GM12878 (cell line): ENCODE results near the gene NTRK3.

Source experiments
- ASH2L ChIP-seq: fragments of 300-600, 200-600 bp; sonication (generic); IDR thresholded peaks from 2 replicates; pipeline ENCODE4 v1.6.1; 2017; ENCODE audit warnings: low read depth, mild to moderate bottlenecking, borderline replicate concordance
- BRCA1 ChIP-seq: IDR thresholded peaks from 2 replicates; pipeline ENCODE4 v1.6.1; 2011; ENCODE audit warnings: low read depth, low read length, improper control_type of control experiment
- CBX3 ChIP-seq: fragments of 200-600 bp; sonication (generic); IDR thresholded peaks from 2 replicates; pipeline ENCODE4 v1.6.1; 2016; ENCODE audit warnings: low read depth, borderline replicate concordance
- ESRRA ChIP-seq: IDR thresholded peaks from 2 replicates; pipeline ENCODE4 v1.6.1; 2012; ENCODE audit warnings: mild to moderate bottlenecking, low read length, improper control_type of control experiment
- FOXM1 ChIP-seq: IDR thresholded peaks from 2 replicates; pipeline ENCODE4 v1.6.1; 2012; ENCODE audit warnings: low read depth, mild to moderate bottlenecking, inconsistent platforms, low read length, moderate library complexity
- JUND ChIP-seq: IDR thresholded peaks from 2 replicates; pipeline ENCODE4 v1.6.1; 2012; ENCODE audit warnings: low read depth, mild to moderate bottlenecking, low read length, improper control_type of control experiment, moderate library complexity
- NR2C2 ChIP-seq: IDR thresholded peaks from 2 replicates; pipeline ENCODE4 v1.6.1; 2011; ENCODE audit warnings: borderline replicate concordance, low read depth; ENCODE audit not compliant: control insufficient read depth, insufficient read length
- POLR2AphosphoS5 ChIP-seq: IDR thresholded peaks from 2 replicates; pipeline ENCODE4 v1.6.1; 2011; ENCODE audit warnings: mild to moderate bottlenecking, low read length, inconsistent platforms
- RAD21 ChIP-seq: IDR thresholded peaks from 2 replicates; pipeline ENCODE4 v1.6.1; 2011; ENCODE audit warnings: mild to moderate bottlenecking, low read depth, low read length, moderate library complexity; ENCODE audit not compliant: insufficient read depth
- RCOR1 ChIP-seq: conservative IDR thresholded peaks from 2 replicates; pipeline ENCODE4 v1.6.1; 2012; ENCODE audit warnings: low read depth, low read length, improper control_type of control experiment
- SIN3A ChIP-seq: IDR thresholded peaks from 2 replicates; pipeline ENCODE4 v1.6.1; 2012; ENCODE audit warnings: low read depth, low read length, improper control_type of control experiment
- TAF1 ChIP-seq: IDR thresholded peaks from 2 replicates; pipeline ENCODE4 v1.6.1; 2011; ENCODE audit warnings: mild to moderate bottlenecking, low read depth, low read length, borderline replicate concordance
- TF ChIP-seq, protein P1 (sequence below), 3 experiments: IDR thresholded peaks in 2 of 3; conservative IDR thresholded peaks in 1 of 3; 2 replicates each; pipeline ENCODE4 v1.5.1; 2011; ENCODE audit warnings: low read depth in 3 of 3, low read length in 3 of 3, mild to moderate bottlenecking in 3 of 3, control low read depth in 2 of 3, moderate library complexity in 2 of 3, inconsistent platforms in 1 of 3, mixed read lengths in 1 of 3; ENCODE audit not compliant: control insufficient read depth in 2 of 3, insufficient read depth in 1 of 3; ENCODE audit errors: extremely low read depth in 1 of 3

DNA sequence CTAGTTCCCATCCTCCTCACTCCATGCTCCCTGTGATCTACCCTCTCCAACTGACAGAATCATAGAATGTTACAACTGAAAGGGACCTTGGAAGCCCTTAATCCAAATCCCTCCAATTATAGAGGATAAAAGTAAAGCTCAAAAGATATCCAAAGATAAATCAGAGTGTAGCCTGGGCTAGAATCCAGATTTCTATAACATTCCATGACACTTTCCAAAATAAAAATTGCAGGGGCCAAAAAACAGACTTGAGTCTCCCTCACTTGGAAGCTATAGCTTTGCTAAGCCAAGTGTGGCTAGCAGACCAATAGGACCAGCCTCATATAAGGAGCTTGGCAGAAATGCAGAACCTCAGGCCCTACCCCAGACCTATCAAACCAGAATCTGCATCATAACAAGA, 148.1 kb downstream of the NTRK3 start:
- TF ChIP-seq, protein P1, sequence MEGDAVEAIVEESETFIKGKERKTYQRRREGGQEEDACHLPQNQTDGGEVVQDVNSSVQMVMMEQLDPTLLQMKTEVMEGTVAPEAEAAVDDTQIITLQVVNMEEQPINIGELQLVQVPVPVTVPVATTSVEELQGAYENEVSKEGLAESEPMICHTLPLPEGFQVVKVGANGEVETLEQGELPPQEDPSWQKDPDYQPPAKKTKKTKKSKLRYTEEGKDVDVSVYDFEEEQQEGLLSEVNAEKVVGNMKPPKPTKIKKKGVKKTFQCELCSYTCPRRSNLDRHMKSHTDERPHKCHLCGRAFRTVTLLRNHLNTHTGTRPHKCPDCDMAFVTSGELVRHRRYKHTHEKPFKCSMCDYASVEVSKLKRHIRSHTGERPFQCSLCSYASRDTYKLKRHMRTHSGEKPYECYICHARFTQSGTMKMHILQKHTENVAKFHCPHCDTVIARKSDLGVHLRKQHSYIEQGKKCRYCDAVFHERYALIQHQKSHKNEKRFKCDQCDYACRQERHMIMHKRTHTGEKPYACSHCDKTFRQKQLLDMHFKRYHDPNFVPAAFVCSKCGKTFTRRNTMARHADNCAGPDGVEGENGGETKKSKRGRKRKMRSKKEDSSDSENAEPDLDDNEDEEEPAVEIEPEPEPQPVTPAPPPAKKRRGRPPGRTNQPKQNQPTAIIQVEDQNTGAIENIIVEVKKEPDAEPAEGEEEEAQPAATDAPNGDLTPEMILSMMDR (IDR thresholded peaks at IDR 0.05 in 2 of 3, conservative IDR thresholded peaks at IDR 0.05 in 1 of 3; ENCODE audit: control insufficient read depth in 2 of 3, extremely low read depth in 1 of 3, insufficient read depth in 1 of 3, low read depth in 3 of 3, low read length in 3 of 3) = no peak
- TF ChIP-seq CBX3 = no peak
- TF ChIP-seq FOXM1 = no peak
- no peak for TF ChIP-seq SIN3A
- TF ChIP-seq JUND = no peak
- no peak for TF ChIP-seq TAF1
- no peak for TF ChIP-seq ASH2L
- TF ChIP-seq POLR2AphosphoS5 = no peak
- TF ChIP-seq RAD21 = no peak
- no peak for TF ChIP-seq RCOR1
- TF ChIP-seq BRCA1 = no peak
- no peak for TF ChIP-seq NR2C2
- TF ChIP-seq ESRRA = no peak
